ENCODE results near the gene MAP3K13. TPM values are rescaled to one million over a fixed set of nuclear protein-coding genes. Genes with fewer than 3 reads are reported as not detected.
"Not testable (repeated sequence)": the region's sequence is repeated elsewhere in the genome, so short reads cannot be mapped to it uniquely, and the experiment has no call there.

Gene MAP3K13
- total RNA-seq, 3 donors from 2014 or later, result 36.4 to 61.0 (median 45.9) TPM

DNA sequence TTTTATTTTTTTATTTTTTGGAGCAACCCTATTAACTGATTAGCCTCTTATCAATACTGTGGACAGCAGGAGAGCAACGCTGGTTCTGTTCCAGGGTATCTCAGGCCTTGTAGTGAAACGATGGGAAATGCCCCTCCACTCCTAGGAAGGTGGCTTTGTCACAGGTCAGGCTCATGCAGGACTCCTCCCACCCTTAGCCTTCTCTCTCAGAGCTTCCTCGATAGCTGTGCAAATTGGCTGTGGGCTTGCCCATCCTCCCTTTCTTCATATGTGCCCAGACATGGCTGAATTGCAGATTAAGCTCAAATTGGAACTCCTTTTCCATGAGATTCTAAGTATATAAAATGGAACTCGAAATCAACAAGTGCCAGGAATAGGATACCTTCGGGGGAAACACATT lies 97.4 kb downstream of the MAP3K13 start:
- Histone ChIP-seq H3K4me3 (no peak overlapping the region), H3K4me1 (ENCODE audit: low read depth) (no peaks in the 10 kb centered on the region), H3K9me3 (no peaks in the 10 kb centered on the region), H3K36me3 (ENCODE audit: low read depth) (no peaks in the 10 kb centered on the region)
- ATAC-seq, result no peak
- DNase-seq, result no peak
- TF ChIP-seq, protein P1, sequence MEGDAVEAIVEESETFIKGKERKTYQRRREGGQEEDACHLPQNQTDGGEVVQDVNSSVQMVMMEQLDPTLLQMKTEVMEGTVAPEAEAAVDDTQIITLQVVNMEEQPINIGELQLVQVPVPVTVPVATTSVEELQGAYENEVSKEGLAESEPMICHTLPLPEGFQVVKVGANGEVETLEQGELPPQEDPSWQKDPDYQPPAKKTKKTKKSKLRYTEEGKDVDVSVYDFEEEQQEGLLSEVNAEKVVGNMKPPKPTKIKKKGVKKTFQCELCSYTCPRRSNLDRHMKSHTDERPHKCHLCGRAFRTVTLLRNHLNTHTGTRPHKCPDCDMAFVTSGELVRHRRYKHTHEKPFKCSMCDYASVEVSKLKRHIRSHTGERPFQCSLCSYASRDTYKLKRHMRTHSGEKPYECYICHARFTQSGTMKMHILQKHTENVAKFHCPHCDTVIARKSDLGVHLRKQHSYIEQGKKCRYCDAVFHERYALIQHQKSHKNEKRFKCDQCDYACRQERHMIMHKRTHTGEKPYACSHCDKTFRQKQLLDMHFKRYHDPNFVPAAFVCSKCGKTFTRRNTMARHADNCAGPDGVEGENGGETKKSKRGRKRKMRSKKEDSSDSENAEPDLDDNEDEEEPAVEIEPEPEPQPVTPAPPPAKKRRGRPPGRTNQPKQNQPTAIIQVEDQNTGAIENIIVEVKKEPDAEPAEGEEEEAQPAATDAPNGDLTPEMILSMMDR (IDR thresholded peaks at IDR 0.05), result no peak
- intact Hi-C loops (cut with DNase I, micrococcal nuclease), result no loop called here

DNA sequence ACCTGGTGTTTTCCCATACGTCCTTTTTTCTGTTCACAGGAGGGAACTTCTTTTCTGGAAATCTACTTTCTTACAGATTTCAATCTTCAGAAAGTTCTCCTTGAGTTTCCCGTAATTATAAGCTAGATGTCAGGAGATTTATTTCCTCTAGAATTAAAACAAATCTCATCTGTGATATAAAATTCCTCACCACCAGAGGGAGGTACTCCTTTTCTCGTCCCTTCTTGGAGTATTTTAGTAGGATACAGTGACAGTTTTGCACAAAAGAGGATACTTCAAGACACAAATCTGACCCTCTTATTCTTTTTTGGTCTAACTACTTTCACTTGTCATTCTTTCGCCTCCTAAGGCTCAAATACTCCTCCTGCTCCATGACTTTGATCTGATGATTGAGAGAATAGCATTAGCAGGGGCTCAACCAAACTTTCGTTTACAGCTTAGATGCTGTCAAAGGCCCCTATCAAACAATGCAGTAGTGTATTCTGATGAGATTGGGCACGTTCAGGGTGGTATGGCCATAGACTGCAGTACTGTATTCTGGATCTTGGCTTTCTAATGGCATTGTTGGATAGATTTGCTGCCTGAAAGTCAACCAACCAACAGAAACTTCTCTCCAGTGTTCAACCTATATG lies 97.9 kb downstream of the MAP3K13 start:
- no peak overlapping the region for H3K4me3 ChIP-seq
- no peaks in the 10 kb centered on the region for H3K4me1 ChIP-seq (ENCODE audit: low read depth)
- no peaks in the 10 kb centered on the region for H3K9me3 ChIP-seq
- H3K36me3 ChIP-seq (ENCODE audit: low read depth), result no peaks in the 10 kb centered on the region
- DNase-seq (no peak), ATAC-seq (peak; percentile 38)
- intact Hi-C loops (cut with DNase I, micrococcal nuclease), result no loop called here
- TF ChIP-seq, protein P1 (IDR thresholded peaks at IDR 0.05), result no peak

DNA sequence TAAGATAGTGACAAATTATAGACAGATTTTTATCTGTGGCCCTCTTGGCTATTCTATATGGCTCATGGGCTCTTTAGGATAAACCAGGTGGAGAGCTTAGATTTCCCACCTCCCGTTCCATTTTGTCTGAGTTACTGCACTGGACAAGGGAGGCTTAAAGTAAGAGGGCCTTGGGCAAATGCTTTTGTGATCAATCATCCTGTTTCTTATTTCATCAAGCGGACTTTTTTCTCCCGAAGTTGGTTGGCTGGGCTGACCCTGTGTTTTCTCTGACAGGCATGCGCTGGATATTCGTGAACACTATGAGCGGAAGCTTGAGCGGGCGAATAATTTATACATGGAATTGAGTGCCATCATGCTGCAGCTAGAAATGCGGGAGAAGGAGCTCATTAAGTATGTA lies 102.5 kb downstream of the MAP3K13 start:
- H3K4me1 ChIP-seq (ENCODE audit: low read depth), result no peaks in the 10 kb centered on the region
- H3K9me3 ChIP-seq, result no peaks in the 10 kb centered on the region
- no peaks in the 10 kb centered on the region for H3K36me3 ChIP-seq (ENCODE audit: low read depth)
- DNase-seq, result no peak
- TF ChIP-seq, protein P1 (IDR thresholded peaks at IDR 0.05), result no peak
- no peak for ATAC-seq
- intact Hi-C loops (cut with DNase I, micrococcal nuclease), result no loop called here
- no peak overlapping the region for H3K4me3 ChIP-seq

DNA sequence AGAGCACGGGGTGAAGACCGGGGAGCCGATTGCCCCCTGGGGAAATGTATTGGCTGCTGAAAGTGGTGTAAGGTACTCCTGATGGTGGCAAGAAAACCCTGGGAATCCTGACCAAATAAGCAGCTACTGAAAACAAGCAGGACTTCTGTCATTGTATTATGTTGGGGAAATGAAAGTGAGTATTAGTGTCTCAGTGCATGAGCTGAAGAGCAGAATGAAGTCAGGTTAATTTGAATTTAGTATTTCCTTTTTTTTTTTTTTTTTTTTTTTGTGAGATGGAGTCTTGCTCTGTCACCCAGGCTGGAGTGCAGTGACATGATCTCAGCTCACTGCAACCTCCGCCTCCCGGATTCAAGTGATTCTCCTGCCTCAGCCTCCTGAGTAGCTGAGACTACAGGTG lies 103.2 kb downstream of the MAP3K13 start:
- H3K9me3 ChIP-seq; DNase-seq; ATAC-seq; H3K4me1 ChIP-seq (ENCODE audit: low read depth); H3K4me3 ChIP-seq; intact Hi-C loops (cut with DNase I, micrococcal nuclease); H3K36me3 ChIP-seq (ENCODE audit: low read depth): not testable (repeated sequence)

DNA sequence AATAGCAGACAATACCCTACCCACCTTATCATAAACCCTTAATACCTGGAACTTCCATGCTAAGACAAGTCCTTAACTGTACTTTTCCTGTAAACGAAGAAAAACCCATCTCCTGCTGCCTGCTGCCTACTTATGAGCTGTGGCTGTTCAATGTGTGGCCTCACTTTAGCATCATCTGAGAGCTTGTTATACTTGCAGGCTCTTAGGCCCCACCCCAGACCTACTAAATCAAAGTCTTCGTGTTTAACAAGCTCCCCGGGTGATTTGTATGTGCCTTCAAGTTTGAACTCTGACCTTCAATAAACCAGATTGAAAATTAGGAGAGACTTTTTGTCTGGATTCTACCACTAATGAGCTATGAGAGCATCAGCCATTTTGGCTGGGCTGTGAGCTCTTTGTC lies 106.6 kb downstream of the MAP3K13 start:
- TF ChIP-seq, protein P1 (IDR thresholded peaks at IDR 0.05), result no peak
- Histone ChIP-seq H3K36me3 (ENCODE audit: low read depth) (peaks cover 3% of the 10 kb centered on the region), H3K4me3 (no peak overlapping the region), H3K4me1 (ENCODE audit: low read depth) (no peaks in the 10 kb centered on the region), H3K9me3 (no peaks in the 10 kb centered on the region)
- ATAC-seq (peak; percentile 65), DNase-seq (no peak)
- intact Hi-C loops (cut with DNase I, micrococcal nuclease), result no loop called here

DNA sequence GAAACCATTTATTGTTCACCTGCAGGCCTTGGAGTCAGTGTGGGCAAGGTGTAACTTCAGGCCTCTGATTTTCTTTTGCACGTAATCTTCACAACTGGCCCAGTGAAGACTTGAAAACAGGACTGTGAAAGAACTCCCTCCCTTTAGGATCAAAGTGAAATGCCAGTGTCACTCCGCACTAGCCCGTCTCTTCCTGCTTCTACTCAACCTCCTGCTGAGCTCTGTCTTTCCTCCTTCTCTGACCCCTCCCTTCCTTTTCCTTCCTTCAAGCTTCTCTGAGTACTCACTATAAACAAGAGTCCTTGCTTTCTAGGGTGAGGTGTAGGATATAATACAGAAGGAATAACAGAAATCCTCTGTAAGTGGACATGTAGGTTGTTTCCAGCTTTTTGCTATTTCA lies 107.4 kb downstream of the MAP3K13 start:
- peak; percentile 75 for ATAC-seq
- no peak for DNase-seq
- intact Hi-C loops (cut with DNase I, micrococcal nuclease), result no loop called here

More for the DNA sequence above, 107.4 kb downstream of the MAP3K13 start:
- H3K4me3 ChIP-seq, result no peak overlapping the region
- TF ChIP-seq, protein P1 (IDR thresholded peaks at IDR 0.05), result no peak
- H3K4me1 ChIP-seq (ENCODE audit: low read depth), result no peaks in the 10 kb centered on the region
- H3K36me3 ChIP-seq (ENCODE audit: low read depth), result peaks cover 3% of the 10 kb centered on the region
- H3K9me3 ChIP-seq, result no peaks in the 10 kb centered on the region
